Psoas muscle (tissue), 8 donors: ENCODE measurements around the gene PTPRD. TPM values are rescaled to one million over a fixed set of nuclear protein-coding genes. Genes with fewer than 3 reads are reported as not detected.

Experiments used
- ATAC-seq, 4 donors: fragments of 200-7000 bp; cut with Tn5 transposase; one replicate each; pipeline ENCODE4 v1.9.1; 2020; ENCODE audit warnings: moderate library complexity in 3 of 4, mild to moderate bottlenecking in 2 of 4
- DNase-seq, 2 donors: peaks; one replicate each; pipeline ENCODE4 v3.0.0-alpha.2; 2020
- H3K27ac ChIP-seq: fragments of 200-600 bp; one replicate; pipeline ENCODE4 v1.8.0; 2022
- H3K27me3 ChIP-seq, 3 donors: fragments of 200-600 bp in 1 of 3; one replicate each; pipeline versions ENCODE4 v1.6.1 to v1.8.0; 2013 to 2022; ENCODE audit warnings: low read length in 2 of 3, mild to moderate bottlenecking in 2 of 3, moderate library complexity in 1 of 3; ENCODE audit not compliant: insufficient read depth in 3 of 3
- H3K36me3 ChIP-seq, 2 donors: fragments of 200-600 bp in 1 of 2; one replicate each; pipeline versions ENCODE4 v1.6.1 to v1.8.0; 2013 to 2022; ENCODE audit warnings: low read depth in 1 of 2, mild to moderate bottlenecking in 1 of 2, moderate library complexity in 1 of 2; ENCODE audit not compliant: insufficient read depth in 1 of 2
- H3K4me1 ChIP-seq: fragments of 200-600 bp; one replicate; pipeline ENCODE4 v1.8.0; 2022
- H3K4me3 ChIP-seq: fragments of 200-600 bp; one replicate; pipeline ENCODE4 v1.8.0; 2022; ENCODE audit warnings: mild to moderate bottlenecking
- H3K9me3 ChIP-seq: fragments of 200-600 bp; one replicate; pipeline ENCODE4 v1.8.0; 2022
- WGBS, 3 donors: extraction: QIAGEN DNeasy Blood & Tissue Kit; methylation state at CpG; one replicate each; pipeline versions ENCODE4 v1.1.6 to v1.1.7; 2013; 5-methylcytosine and 5-hydroxymethylcytosine counted together
- intact Hi-C, 2 donors: fragments of 100-400 bp; cut with DNase I; formaldehyde crosslinking; loops; one replicate each; pipeline versions ENCODE4 v1.11.0 to v1.14.2; 2022
- polyA plus RNA-seq, 3 donors: library from polyadenylated mRNA; stranded (reverse); fragments of 200-250 nt; gene quantifications; one replicate each; pipeline ENCODE4 v1.2.3, GENCODE V29; 2013
- total RNA-seq, 4 donors: library from RNA; stranded (reverse); fragmentation: NEBNext Ultra II Directional in 2 of 4; extraction: Animal tissue kit (Norgen Biotek cat#: 25700) in 2 of 4; gene quantifications; one replicate each; pipeline versions ENCODE4 v1.2.1 to v1.2.4, GENCODE V29; 2021 to 2023
- TF ChIP-seq, protein P1 (sequence below): fragments of 200-600 bp; IDR thresholded peaks from one replicate; pipeline ENCODE4 v1.8.0; 2022; ENCODE audit warnings: antibody characterized with exemption
- donor health status: healthy with polysubstance abuse.
- donor health status: DM: no; HTN: no; CAD: no; lungs with moderate emphysema.
- donor health status: Bipolar disorder and iron deficiency.
- donor health status: healthy.
- donor health status: DM: yes; HTN: yes; CAD: no.
- donor health status: DM: no; HTN: no; CAD: no.
- donor health status: DM: no; HTN: no; CAD: no.
- donor health status: DM: yes; HTN: yes; CAD: no.

The PTPRD gene
- total and polyA plus RNA-seq, 7 donors, result 0.44 to 3.1 (median 0.91) TPM

DNA sequence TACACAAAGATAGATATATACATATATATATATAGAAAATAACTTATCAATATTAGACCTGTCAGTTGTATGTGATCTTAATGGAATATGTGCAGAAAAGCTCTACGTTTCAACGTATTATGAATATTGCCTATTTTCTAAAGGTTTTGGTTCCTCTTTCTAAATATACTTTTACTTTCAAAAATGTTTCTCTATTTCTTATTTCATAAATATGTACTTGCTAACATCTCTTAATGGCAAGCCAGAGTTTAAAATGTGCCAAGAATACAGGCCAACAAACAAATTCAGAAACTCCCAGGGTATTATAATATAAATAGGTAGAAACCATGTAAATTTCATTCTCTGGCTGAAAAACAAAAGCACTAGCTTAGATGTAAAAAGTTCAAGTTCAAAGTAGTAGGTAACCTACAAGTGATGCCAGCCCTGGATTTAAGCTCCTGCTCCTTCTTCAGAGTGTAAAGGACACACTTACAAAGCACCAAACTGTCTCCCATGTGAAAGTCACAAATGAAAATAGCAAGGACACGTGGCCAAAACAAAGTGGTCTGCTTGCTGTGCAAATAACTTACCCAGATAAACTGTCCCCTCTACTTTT lies 2128.1 kb downstream of the PTPRD start:
- Histone ChIP-seq H3K9me3 (no peaks in the 10 kb centered on the region), H3K4me3 (no peak overlapping the region), H3K27me3 (no peaks in the 10 kb centered on the region), H3K36me3 (no peaks in the 10 kb centered on the region), H3K4me1 (no peaks in the 10 kb centered on the region), H3K27ac (no peak overlapping the region)
- no peak for DNase-seq
- TF ChIP-seq, protein P1, sequence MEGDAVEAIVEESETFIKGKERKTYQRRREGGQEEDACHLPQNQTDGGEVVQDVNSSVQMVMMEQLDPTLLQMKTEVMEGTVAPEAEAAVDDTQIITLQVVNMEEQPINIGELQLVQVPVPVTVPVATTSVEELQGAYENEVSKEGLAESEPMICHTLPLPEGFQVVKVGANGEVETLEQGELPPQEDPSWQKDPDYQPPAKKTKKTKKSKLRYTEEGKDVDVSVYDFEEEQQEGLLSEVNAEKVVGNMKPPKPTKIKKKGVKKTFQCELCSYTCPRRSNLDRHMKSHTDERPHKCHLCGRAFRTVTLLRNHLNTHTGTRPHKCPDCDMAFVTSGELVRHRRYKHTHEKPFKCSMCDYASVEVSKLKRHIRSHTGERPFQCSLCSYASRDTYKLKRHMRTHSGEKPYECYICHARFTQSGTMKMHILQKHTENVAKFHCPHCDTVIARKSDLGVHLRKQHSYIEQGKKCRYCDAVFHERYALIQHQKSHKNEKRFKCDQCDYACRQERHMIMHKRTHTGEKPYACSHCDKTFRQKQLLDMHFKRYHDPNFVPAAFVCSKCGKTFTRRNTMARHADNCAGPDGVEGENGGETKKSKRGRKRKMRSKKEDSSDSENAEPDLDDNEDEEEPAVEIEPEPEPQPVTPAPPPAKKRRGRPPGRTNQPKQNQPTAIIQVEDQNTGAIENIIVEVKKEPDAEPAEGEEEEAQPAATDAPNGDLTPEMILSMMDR, result no peak
- intact Hi-C loops, result no loop called here
- 79 to 91% (median 79%) methylated on average over 3 of the region's 3 CpGs for WGBS, 3 donors
- ATAC-seq, result no peak

GRCh38 chr9:8477450-8477849 lies 2135.4 kb downstream of the PTPRD start:
- Histone ChIP-seq H3K27ac (no peak overlapping the region), H3K36me3 (no peaks in the 10 kb centered on the region), H3K27me3 (no peaks in the 10 kb centered on the region), H3K9me3 (no peaks in the 10 kb centered on the region), H3K4me1 (no peaks in the 10 kb centered on the region), H3K4me3 (no peak overlapping the region)
- TF ChIP-seq, protein P1, result no peak
- WGBS, 3 donors, result 94 to 96% (median 94%) methylated on average over 3 of the region's 3 CpGs
- intact Hi-C loops, result no loop called here
- no peak for ATAC-seq
- DNase-seq, result no peak

DNA sequence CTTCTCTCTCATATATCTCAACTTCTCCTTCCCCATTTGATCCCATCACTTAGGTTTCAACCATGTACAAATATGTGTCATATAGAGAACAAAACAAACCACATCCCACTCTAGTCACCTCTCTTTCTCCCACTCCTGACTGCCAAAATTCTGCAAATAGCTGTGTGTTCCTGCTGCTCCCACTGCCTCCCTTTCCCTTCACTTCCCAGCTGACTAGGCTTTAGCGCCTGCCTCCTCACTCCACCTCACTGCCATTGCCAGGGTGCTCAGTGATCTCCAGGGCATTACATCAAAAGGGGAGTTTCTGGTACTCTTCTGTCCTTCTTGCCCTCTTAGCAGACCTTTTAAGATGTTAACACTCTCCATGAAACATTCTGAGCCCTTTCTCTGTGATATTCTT lies 2137.9 kb downstream of the PTPRD start:
- ATAC-seq (no peak), DNase-seq (no peak)
- TF ChIP-seq, protein P1, result no peak
- no peaks in the 10 kb centered on the region for H3K9me3 ChIP-seq
- H3K4me1 ChIP-seq, result no peaks in the 10 kb centered on the region
- no peaks in the 10 kb centered on the region for H3K36me3 ChIP-seq
- 94 to 98% (median 96%) methylated on average over 1 of the region's 1 CpG for WGBS, 3 donors
- H3K4me3 ChIP-seq, result no peak overlapping the region
- intact Hi-C loops, result no loop called here
- H3K27ac ChIP-seq, result no peak overlapping the region
- H3K27me3 ChIP-seq, result no peaks in the 10 kb centered on the region

DNA sequence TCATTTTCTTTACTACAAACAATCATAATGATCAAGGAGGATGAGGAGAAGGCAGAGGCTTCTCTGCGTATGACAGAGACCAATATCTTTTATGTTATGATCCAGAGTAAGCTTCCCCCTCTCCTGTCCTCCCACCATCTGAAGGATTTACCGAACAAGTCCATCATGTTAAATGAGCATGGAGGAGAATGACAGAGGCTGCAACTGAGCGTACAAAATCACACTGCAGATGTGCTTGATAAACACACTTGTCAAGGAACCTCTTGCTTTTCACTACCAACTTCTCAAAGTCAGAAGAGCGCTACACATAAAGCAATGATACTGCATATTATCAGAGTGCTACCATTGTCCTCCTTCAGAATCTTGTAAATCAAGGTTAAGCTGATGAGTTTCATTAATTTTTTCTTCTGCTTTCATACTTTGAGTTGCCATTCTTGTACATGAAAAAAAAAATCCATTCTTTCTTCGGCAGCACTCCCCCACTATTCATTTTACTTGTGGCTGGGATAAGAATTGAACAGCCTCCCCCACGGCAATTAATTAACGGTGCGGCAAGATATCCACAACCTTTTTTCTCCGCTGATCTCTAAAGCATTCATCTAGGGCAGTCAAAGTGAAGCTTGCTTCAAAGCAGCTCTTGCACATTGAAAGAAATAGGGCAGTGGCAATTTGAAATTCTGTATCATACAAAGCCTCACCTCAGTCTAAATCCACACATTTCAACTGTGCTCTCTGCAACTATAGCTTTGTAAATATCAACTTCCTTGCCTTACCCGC lies 2139.4 kb downstream of the PTPRD start:
- Histone ChIP-seq H3K27me3 (no peaks in the 10 kb centered on the region), H3K36me3 (no peaks in the 10 kb centered on the region), H3K4me1 (no peaks in the 10 kb centered on the region), H3K27ac (no peak overlapping the region), H3K9me3 (no peaks in the 10 kb centered on the region), H3K4me3 (no peak overlapping the region)
- ATAC-seq (no peak), DNase-seq (no peak)
- TF ChIP-seq, protein P1, result no peak
- intact Hi-C loops, result no loop called here
- WGBS, 3 donors, result 90 to 91% (median 90%) methylated on average over 10 of the region's 10 CpGs
